Prostate gland (tissue), 2 donors: ENCODE data around the gene ARFGEF3.

Source experiments
- CTCF ChIP-seq, 4 experiments: fragments of 200-600 bp in 2 of 4; fragments of 450-650 bp in 2 of 4; sonication (generic) in 2 of 4; IDR thresholded peaks; 1 replicate in 3 of 4; 2 replicates in 1 of 4; pipeline ENCODE4 v1.5.1; 2016 to 2019; ENCODE audit warnings: antibody characterized with exemption in 4 of 4, mild to moderate bottlenecking in 2 of 4, moderate library complexity in 2 of 4
- POLR2AphosphoS5 ChIP-seq: sonication (generic); formaldehyde crosslinking; IDR thresholded peaks from one replicate; pipeline ENCODE4 v1.6.1; 2017; ENCODE audit warnings: antibody characterized with exemption

DNA sequence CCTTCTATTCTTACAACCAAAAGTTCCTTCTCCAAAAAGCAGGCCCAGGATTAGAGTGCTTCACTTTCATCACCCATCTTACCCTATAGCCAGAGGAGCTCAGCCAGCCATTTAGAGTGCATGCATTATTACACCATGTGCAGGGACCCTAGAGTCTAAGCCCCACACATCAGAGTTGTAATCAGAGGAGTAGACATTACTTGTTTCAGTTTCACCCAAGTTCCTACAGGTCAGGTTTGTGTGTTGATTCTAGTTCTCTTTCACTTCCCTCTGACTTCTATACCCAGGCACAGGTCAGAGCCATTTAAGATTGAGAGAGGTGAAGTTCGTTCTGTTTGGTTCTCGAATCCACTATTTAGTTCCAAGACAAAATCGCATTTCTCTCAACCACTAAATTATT is 16.3 kb upstream of the ARFGEF3 start:
- no peak for TF ChIP-seq CTCF (IDR thresholded peaks at IDR 0.05)
- TF ChIP-seq POLR2AphosphoS5 = no peak
